Caki2 (cell line): Measurements from ENCODE around the gene BLZF1. TPM values are rescaled to one million over a fixed set of nuclear protein-coding genes. Genes with fewer than 3 reads are reported as not detected.
"Not testable (repeated sequence)": the region's sequence is repeated elsewhere in the genome, so short reads cannot be mapped to it uniquely, and the experiment has no call there.

Source experiments
- DNase-seq: peaks from one replicate; pipeline ENCODE4 v3.0.0-alpha.2; 2015; ENCODE audit warnings: low read depth
- in situ Hi-C: cut with HindIII; loops from 2 replicates; pipeline ENCODE4 v1.10.0; 2016; ENCODE audit warnings: low sequenced_read_pairs, low pct_unique_long_range_greater_than_20kb, mixed read lengths
- total RNA-seq: library from RNA; depleted of rRNA; stranded (reverse); fragments of >200 nt; shearing (Covaris generic); gene quantifications from 2 replicates; pipeline ENCODE4 v1.2.3, GENCODE V29; 2014; ENCODE audit warnings: low replicate concordance; rRNA removed

BLZF1 gene
- total RNA-seq, result 23.6 and 25.7 TPM in 2 replicates

GRCh38 chr1:169367686-169368405, at the start of gene BLZF1, which contains the start of gene NME7:
Gene BLZF1 (plus strand): TSS chr1:169368195. CDS start chr1:169369523, 1,328 bp downstream.
Gene NME7 (minus strand): TSS chr1:169367797. CDS start chr1:169367710, 87 bp downstream.
- in situ Hi-C loops, result no loop called here
- peak; percentile 97 for DNase-seq

DNA sequence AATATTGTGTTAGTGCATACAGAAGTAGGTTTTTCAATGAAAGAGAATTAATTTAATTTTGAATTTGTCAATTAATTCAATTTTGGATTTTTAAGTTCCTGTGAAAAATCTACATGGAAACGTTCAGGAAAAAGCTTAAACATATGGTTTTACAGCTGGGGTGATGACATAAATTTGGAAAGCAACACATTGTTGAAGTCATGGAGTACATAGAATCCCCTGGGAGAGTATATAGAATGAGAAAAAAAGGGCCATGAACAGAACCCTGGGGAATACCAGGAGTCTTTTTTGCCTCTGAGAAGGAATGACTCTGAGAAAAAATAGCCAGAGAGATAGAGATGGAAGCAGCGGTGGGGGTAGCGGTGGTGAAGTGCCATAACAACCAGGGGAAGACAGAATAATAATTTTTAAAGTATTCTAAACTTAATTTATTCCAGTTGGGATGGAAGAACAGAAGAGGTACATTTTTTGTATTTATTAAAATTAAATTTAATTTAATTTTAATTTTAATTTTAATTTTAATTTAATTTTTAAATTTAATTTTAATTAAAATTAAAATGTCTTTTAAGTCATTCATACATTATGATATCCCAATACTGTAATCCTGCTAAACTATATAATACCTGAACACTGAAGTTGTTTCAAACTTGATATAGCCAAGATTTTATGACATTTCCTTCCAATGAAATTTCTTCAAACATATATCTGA, 49.3 kb upstream of the BLZF1 start:
- no peak for DNase-seq
- in situ Hi-C loops, result no loop called here

- DNase-seq, result peak; percentile 9
- in situ Hi-C loops, result no loop called here
Measured at GRCh38 chr1:169321539-169321938, 46.5 kb upstream of the BLZF1 start.

DNA sequence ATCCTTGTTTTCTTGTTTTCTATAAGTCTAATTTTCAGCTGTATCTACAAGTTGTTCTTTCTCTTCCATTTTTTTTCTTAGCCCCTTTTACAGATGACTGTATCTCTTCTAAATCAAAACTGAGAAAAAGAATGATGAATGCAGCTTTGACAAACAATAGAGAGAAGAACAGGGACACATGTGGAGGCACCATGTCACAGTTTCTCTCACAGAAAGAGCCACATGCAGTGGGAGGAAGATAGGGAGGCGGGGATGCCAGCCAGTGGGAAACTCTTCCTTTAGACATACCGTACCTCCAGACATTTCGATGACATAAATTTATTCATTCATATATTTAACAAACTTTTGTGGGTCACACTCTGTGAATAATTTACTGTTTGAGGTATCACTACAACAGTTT, 45.9 kb upstream of the BLZF1 start:
- in situ Hi-C loops, result no loop called here
- no peak for DNase-seq

GRCh38 chr1:169325117-169325516, 42.9 kb upstream of the BLZF1 start:
- no peak for DNase-seq
- in situ Hi-C loops, result no loop called here

DNA sequence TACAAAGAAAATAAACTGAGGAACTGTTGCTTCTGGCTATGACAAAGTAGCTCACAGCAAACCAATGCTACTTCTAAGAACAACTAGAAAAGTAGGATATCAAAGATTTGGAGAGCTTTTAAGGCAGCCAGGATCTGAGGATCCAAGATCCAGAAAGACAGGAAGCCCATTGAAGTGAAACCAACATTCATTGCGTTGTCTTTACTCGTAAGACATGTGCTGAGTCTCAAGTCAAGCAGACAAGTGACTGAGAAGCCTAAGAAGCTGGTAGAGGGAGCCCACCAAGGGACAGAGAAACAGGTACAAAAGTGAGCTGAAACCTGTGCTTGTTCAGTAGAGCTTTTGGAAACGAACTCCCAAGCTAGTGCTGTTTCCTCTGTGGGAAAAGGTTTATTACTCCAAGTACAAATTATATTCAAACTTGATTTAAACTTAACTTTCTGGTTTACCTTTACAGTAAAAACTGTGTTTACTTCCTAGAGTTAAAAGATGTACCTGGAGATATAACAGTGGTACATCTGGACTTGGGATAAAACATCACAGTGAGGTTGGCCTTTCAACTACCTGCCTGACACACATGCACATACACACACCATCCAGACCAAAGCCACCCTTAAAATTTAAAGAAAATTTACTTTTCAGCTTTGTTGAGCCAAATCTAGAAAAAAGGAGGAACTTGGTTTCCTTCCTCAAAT, 41.6 kb upstream of the BLZF1 start:
- in situ Hi-C loops, result no loop called here
- no peak for DNase-seq

GRCh38 chr1:169326956-169327268, 41.1 kb upstream of the BLZF1 start:
- DNase-seq, result peak; percentile 61

DNA sequence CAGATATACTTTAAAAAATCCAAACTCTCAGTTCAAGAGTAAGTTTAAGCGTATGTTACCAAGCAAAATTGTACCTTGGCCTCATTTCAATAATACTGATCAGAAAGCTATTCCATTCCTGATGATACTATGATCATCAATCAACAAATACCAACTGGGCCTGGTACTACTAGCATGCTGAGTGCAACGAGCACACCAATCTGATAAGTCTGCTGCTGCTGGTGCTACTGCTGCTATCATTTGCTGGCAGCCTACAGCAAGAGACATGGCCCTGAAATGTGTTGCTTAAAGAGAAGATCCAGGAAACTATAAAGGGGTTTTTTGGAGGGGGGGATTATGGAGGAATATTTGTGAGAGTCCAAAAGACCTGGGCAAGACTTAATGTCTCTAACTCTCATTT, 40.1 kb upstream of the BLZF1 start:
- DNase-seq, result no peak
- in situ Hi-C loops, result no loop called here

More at GRCh38 chr1:169326956-169327268, 41.1 kb upstream of the BLZF1 start:
- in situ Hi-C loops, result no loop called here

DNA sequence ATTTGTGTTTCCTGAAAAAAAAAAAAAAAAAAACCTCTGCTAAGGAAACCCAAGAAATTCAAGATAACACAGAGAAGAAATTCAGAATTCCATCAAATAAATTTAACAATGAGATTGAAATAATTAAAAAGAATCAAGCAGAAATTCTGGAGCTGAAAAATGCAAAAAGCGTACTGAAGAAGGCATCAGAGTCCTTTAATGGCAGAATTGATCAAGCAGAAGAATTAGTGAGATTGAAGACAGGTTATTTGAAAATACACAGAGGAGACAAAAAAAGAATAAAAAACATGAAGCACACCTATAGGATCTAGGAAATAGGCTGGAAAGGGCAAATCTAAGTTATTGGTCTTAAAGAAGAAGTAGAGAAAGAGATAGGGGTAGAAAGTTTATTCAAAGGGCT, 38.6 kb upstream of the BLZF1 start:
- in situ Hi-C loops, result no loop called here
- no peak for DNase-seq

GRCh38 chr1:169330927-169331326, 37.1 kb upstream of the BLZF1 start:
- no peak for DNase-seq
- in situ Hi-C loops, result no loop called here

DNA sequence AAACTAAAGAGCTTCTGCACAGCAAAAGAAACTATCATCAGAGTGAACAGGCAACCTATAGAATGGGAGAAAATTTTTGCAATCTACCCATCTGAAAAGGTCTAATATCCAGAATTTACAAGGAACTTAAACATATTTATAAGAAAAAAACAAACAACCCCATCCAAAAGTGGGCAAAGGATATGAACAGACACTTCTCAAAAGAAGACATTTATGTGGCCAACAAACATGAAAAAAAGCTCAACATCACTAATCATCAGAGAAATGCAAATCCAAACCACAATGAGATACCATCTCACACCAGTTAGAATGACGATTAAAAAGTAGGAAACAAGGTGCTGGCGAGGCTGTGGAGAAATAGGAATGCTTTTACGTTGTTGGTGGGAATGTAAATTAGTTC, 33.3 kb upstream of the BLZF1 start:
- in situ Hi-C loops, DNase-seq: not testable (repeated sequence)

DNA sequence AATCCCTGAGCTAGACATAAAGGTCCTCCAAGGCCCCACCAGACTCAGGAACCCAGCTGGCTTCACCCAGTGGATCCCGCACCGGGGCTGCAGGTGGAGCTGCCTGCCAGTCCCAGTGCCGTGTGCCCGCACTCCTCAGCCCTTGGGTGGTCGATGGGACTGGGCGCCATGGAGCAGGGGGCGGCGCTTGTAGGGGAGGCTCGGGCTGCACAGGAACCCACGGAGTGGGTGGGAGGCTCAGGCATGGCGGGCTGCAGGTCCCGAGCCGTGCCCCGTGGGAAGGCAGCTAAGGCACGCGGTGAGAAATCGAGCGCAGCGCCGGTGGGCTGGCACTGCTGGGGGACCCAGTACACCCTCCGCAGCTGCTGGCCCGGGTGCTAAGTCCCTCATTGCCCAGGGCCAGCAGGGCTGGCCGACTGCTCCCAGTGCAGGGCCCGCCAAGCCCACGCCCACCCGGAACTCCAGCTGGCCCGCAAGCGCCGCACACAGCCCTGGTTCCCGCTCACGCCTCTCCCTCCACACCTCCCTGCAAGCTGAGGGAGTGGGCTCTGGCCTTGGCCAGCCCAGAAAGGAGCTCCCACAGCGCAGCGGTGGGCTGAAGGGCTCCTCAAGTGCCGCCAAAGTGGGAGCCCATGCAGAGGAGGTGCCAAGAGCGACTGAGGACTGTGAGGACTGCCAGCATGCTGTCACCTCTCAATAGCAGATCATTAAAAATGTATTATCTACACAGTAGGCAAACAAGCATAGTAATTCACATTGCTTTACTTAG, 30.9 kb upstream of the BLZF1 start:
- DNase-seq, in situ Hi-C loops: not testable (repeated sequence)

DNA sequence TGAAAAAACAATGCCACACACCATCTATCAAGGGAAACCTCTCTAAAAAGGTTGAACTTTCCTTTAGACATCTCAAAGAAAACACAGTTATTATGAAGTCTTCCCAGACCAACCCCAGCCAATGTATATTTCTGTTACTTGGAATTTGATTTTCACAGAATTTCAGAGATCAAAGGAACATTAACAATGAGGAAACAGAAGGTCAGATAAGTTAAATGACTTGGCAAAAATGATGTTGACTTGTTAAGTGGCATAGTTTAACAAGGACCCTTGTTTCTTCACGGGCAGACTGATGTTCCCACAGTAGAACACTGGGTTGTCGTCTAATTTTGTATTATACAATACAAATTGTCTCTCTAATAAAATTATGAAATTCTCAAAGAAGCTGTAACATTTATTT, 29.4 kb upstream of the BLZF1 start:
- in situ Hi-C loops, result no loop called here
- no peak for DNase-seq

- no peak for DNase-seq
- in situ Hi-C loops, result no loop called here
Measured at GRCh38 chr1:169339773-169340172, 28.2 kb upstream of the BLZF1 start.

DNA sequence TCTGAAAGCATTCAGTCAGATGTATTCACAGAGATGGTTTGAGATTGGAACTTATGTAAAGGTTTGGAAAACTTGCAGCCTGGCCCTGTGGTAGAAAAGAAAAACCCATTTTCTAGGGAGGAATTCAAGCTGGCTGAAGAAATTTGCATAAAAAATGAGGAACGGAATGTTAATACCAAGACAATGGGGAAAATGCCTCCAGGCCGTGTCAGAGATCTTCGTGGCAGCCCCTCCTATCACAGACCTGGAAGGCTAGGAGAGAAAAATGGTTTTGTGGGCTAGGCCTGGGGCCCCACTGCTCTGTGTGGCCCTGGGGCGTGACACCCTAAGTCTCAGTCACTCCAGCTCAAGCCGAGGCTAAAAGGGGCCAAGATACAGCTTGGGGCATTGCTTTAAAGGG, 27.1 kb upstream of the BLZF1 start:
- in situ Hi-C loops, result no loop called here
- DNase-seq, result no peak

DNA sequence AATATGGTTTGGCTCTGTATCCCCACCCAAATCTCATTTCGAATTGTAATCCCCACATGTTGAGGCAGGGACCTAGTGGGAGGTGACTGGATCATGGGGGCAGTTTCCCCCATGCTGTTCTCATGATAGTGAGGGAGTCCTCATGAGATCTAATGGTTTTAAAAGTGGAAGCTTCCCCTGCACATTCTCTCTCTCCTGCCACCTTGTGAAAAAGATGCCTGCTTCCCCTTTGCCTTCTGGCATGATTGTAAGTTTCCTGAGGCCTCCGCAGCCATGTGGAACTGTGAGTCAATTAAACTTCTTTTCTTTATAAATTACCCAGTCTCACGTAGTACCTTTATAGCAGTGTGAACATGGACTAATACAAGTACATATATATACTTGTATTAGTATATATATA, 25.9 kb upstream of the BLZF1 start:
- in situ Hi-C loops, DNase-seq: not testable (repeated sequence)

DNA sequence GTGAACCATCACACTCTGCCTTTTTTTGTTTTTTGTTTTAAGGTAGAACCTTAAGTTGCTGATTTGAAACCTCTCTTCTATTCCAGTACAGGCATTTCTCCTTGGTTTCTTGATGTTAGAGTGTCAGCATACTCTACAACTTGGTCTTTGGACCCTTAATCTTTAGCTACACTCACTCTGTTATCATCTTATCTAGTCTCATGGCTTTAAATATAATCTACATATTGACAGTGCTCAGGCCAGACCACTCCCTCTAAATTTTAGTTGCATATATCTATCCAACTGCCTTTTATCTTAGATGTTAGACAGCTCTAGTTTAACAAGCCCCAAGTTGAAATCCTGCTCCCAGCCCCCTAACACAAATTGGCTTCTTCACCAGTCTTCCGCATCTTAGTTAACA, 22.5 kb upstream of the BLZF1 start:
- in situ Hi-C loops, result no loop called here

GRCh38 chr1:169346036-169346589, 21.9 kb upstream of the BLZF1 start:
- in situ Hi-C loops, result no loop called here

More for the DNA sequence above, 22.5 kb upstream of the BLZF1 start:
- no peak for DNase-seq

More at GRCh38 chr1:169346036-169346589, 21.9 kb upstream of the BLZF1 start:
- DNase-seq, result no peak
